BE2C (cell line): ENCODE measurements around the gene KATNIP.

ENCODE experiments used
- DNase-seq: peaks from one replicate; pipeline ENCODE4 v3.0.0-alpha.2; 2020
- H3K27me3 ChIP-seq: fragments of 250-450 bp; sonication (Bioruptor Pico); 2 replicates; pipeline ENCODE4 v1.5.1; 2020; ENCODE audit warnings: mild to moderate bottlenecking
- H3K36me3 ChIP-seq: fragments of 250-450 bp; sonication (Bioruptor Pico); 2 replicates; pipeline ENCODE4 v1.5.1; 2020; ENCODE audit warnings: mild to moderate bottlenecking
- H3K4me1 ChIP-seq: fragments of 250-450 bp; sonication (Bioruptor Pico); 2 replicates; pipeline ENCODE4 v1.5.1; 2020
- H3K4me3 ChIP-seq: 2 replicates; pipeline ENCODE4 v1.5.1; 2011; ENCODE audit warnings: low read depth, low read length
- H3K9me3 ChIP-seq: fragments of 250-450 bp; sonication (Bioruptor Pico); 2 replicates; pipeline ENCODE4 v1.5.1; 2020
- CTCF ChIP-seq: IDR thresholded peaks from 2 replicates; pipeline ENCODE4 v1.5.1; 2012; ENCODE audit warnings: mild to moderate bottlenecking, low read depth, low read length

The KATNIP gene

GRCh38 chr16:27598931-27599565 is 49.1 kb downstream of the KATNIP start:
- no peak for DNase-seq
- H3K9me3 ChIP-seq, result no peaks in the 10 kb centered on the region
- TF ChIP-seq CTCF, result no peak

GRCh38 chr16:27599606-27600005 is 49.7 kb downstream of the KATNIP start:
- H3K36me3 ChIP-seq, result no peaks in the 10 kb centered on the region
- no peak for DNase-seq
- TF ChIP-seq CTCF, result no peak

More at GRCh38 chr16:27598931-27599565, 49.1 kb downstream of the KATNIP start:
- no peaks in the 10 kb centered on the region for H3K36me3 ChIP-seq
- no peaks in the 10 kb centered on the region for H3K27me3 ChIP-seq
- H3K4me3 ChIP-seq, result no peak overlapping the region
- no peaks in the 10 kb centered on the region for H3K4me1 ChIP-seq

More at GRCh38 chr16:27599606-27600005, 49.7 kb downstream of the KATNIP start:
- no peaks in the 10 kb centered on the region for H3K9me3 ChIP-seq
- H3K4me3 ChIP-seq, result no peak overlapping the region
- no peaks in the 10 kb centered on the region for H3K27me3 ChIP-seq
- no peaks in the 10 kb centered on the region for H3K4me1 ChIP-seq
